Peyer's patch (tissue), 4 donors: Measurements from ENCODE around the gene UBAC1.

Experiments used
- CTCF ChIP-seq, 6 experiments: fragments of 450-650 bp in 4 of 6; fragments of 200-600 bp in 2 of 6; sonication (generic) in 1 of 6; IDR thresholded peaks; one replicate each; pipeline ENCODE4 v1.5.1; 2017 to 2019; ENCODE audit warnings: antibody characterized with exemption in 6 of 6, mild to moderate bottlenecking in 3 of 6, moderate library complexity in 1 of 6
- POLR2A ChIP-seq, 2 donors: fragments of 450-650 bp; IDR thresholded peaks; one replicate each; pipeline ENCODE4 v1.5.1; 2017; ENCODE audit warnings: antibody characterized with exemption in 2 of 2, mild to moderate bottlenecking in 2 of 2, moderate library complexity in 2 of 2

- TF ChIP-seq POLR2A (IDR thresholded peaks at IDR 0.05) = peak in 1 of 2 donors; percentile 41
- TF ChIP-seq CTCF (IDR thresholded peaks at IDR 0.05) = peak in 1 of 6 experiments; percentile 6
Measured at GRCh38 chr9:135960411-135961276, 529 bp downstream of the UBAC1 start.
